Nephron (organoid): Measurements from ENCODE around the gene NOVA2.

Experiments used
- H3K27ac Mint-ChIP-seq, 3 experiments: 2 replicates each; pipeline ENCODE4 v1.8.0; 2020; ENCODE audit warnings: mixed read lengths in 3 of 3, mild to moderate bottlenecking in 2 of 3, moderate library complexity in 1 of 3
- H3K27me3 Mint-ChIP-seq: 2 replicates; pipeline ENCODE4 v1.8.0; 2021; ENCODE audit warnings: low read depth, mild to moderate bottlenecking, moderate library complexity, mixed read lengths
- H3K36me3 Mint-ChIP-seq: 2 replicates; pipeline ENCODE4 v1.8.0; 2020; ENCODE audit warnings: low read depth, mixed read lengths
- H3K4me1 Mint-ChIP-seq: 2 replicates; pipeline ENCODE4 v1.8.0; 2020; ENCODE audit warnings: mixed read lengths
- H3K4me3 Mint-ChIP-seq, 3 experiments: 2 replicates each; pipeline ENCODE4 v1.8.0; 2020; ENCODE audit warnings: mild to moderate bottlenecking in 3 of 3, mixed read lengths in 3 of 3, moderate library complexity in 2 of 3
- H3K9me3 Mint-ChIP-seq: 2 replicates; pipeline ENCODE4 v1.8.0; 2020; ENCODE audit warnings: mixed read lengths
- TF ChIP-seq, protein P1 (sequence below), 3 experiments: fragments of 200-600 bp; sonication (generic); IDR thresholded peaks; one replicate each; pipeline ENCODE4 v1.5.0; 2021; ENCODE audit warnings: antibody characterized with exemption in 3 of 3; ENCODE audit not compliant: unreplicated experiment in 3 of 3

Gene NOVA2

GRCh38 chr19:45934551-45935230 lies 39.0 kb downstream of the NOVA2 start:
- Mint-ChIP-seq H3K36me3 (no peaks in the 10 kb centered on the region), H3K27ac (no peak overlapping the region), H3K27me3 (peaks cover 78% of the 10 kb centered on the region), H3K9me3 (no peaks in the 10 kb centered on the region), H3K4me3 (no peak overlapping the region), H3K4me1 (no peaks in the 10 kb centered on the region)
- TF ChIP-seq, protein P1, sequence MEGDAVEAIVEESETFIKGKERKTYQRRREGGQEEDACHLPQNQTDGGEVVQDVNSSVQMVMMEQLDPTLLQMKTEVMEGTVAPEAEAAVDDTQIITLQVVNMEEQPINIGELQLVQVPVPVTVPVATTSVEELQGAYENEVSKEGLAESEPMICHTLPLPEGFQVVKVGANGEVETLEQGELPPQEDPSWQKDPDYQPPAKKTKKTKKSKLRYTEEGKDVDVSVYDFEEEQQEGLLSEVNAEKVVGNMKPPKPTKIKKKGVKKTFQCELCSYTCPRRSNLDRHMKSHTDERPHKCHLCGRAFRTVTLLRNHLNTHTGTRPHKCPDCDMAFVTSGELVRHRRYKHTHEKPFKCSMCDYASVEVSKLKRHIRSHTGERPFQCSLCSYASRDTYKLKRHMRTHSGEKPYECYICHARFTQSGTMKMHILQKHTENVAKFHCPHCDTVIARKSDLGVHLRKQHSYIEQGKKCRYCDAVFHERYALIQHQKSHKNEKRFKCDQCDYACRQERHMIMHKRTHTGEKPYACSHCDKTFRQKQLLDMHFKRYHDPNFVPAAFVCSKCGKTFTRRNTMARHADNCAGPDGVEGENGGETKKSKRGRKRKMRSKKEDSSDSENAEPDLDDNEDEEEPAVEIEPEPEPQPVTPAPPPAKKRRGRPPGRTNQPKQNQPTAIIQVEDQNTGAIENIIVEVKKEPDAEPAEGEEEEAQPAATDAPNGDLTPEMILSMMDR (IDR thresholded peaks at IDR 0.05; ENCODE audit: unreplicated experiment in 3 of 3): no peak

- TF ChIP-seq, protein P1 (IDR thresholded peaks at IDR 0.05; ENCODE audit: unreplicated experiment in 3 of 3): no peak
- H3K27ac Mint-ChIP-seq: no peak overlapping the region
- H3K4me1 Mint-ChIP-seq: no peaks in the 10 kb centered on the region
- H3K27me3 Mint-ChIP-seq: peaks cover 80% of the 10 kb centered on the region
- no peaks in the 10 kb centered on the region for H3K36me3 Mint-ChIP-seq
- no peaks in the 10 kb centered on the region for H3K9me3 Mint-ChIP-seq
- H3K4me3 Mint-ChIP-seq: no peak overlapping the region
Measured at GRCh38 chr19:45933759-45934158, 39.9 kb downstream of the NOVA2 start.

GRCh38 chr19:45931055-45931454 lies 42.6 kb downstream of the NOVA2 start:
- Mint-ChIP-seq H3K27ac (no peak overlapping the region), H3K4me3 (no peak overlapping the region), H3K27me3 (peaks cover 63% of the 10 kb centered on the region), H3K36me3 (no peaks in the 10 kb centered on the region), H3K9me3 (no peaks in the 10 kb centered on the region), H3K4me1 (no peaks in the 10 kb centered on the region)
- TF ChIP-seq, protein P1 (IDR thresholded peaks at IDR 0.05; ENCODE audit: unreplicated experiment in 3 of 3): no peak

- peaks cover 3% of the 10 kb centered on the region for H3K9me3 Mint-ChIP-seq
- peaks cover 50% of the 10 kb centered on the region for H3K27me3 Mint-ChIP-seq
- H3K4me3 Mint-ChIP-seq: no peak overlapping the region
- H3K36me3 Mint-ChIP-seq: no peaks in the 10 kb centered on the region
- H3K4me1 Mint-ChIP-seq: no peaks in the 10 kb centered on the region
- TF ChIP-seq, protein P1 (IDR thresholded peaks at IDR 0.05; ENCODE audit: unreplicated experiment in 3 of 3): no peak
- no peak overlapping the region for H3K27ac Mint-ChIP-seq
Measured at GRCh38 chr19:45929247-45929646, 44.4 kb downstream of the NOVA2 start.

DNA sequence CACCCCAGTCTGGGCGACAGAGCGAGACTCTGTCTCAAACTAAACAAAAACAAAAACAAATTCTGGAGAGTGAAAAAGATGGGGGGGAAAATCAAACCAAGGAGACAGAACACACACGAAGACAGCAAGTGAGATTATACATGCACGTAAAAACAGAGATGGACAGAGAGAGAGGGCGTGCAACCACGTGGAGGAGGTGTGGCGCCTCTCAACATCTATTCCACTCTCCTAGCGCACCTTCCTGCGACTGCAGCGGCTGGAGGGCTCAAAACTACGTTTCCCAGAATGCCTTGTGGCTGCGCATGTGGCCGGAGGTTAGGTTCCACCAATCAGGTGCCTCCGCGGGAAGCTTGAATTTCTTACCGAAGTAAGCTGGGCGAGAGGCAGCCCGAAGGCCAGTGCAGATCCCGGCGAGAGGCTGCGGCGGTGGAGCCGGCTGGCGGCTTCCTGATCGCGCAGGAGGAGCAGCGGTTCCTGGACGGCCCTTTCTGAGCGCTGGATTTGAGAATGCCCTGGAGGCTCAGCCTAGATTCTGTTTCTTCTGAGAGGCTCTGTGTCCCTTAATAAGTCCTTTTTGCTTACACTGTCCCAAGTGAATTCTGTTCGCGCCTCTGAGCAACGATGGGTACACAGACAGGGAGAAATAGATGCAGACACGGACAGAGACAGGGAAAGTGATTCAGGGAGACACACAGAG lies 46.0 kb downstream of the NOVA2 start:
- Mint-ChIP-seq H3K27me3 (peaks cover 45% of the 10 kb centered on the region), H3K27ac (no peak overlapping the region)

More for the DNA sequence above, 46.0 kb downstream of the NOVA2 start:
- TF ChIP-seq, protein P1 (IDR thresholded peaks at IDR 0.05; ENCODE audit: unreplicated experiment in 3 of 3): no peak
- Mint-ChIP-seq H3K36me3 (no peaks in the 10 kb centered on the region), H3K4me1 (no peaks in the 10 kb centered on the region), H3K4me3 (peak overlapping the region in 1 of 3 experiments; percentile 49), H3K9me3 (peaks cover 3% of the 10 kb centered on the region)
